ENCODE data around the gene SLC6A18.

The SLC6A18 gene

GRCh38 chr5:1212881-1213280, 12.3 kb upstream of the SLC6A18 start:
- DNase-seq (ENCODE audit: insufficient read length, low spot score) (no peak), FAIRE-seq (no peak)
- TF ChIP-seq PAX5 (IDR thresholded peaks at IDR 0.05; ENCODE audit: insufficient read depth, low read length, severe bottlenecking) (no peak), POLR2A (IDR thresholded peaks at IDR 0.05; ENCODE audit: low read depth, low read length) (no peak), TAF1 (IDR thresholded peaks at IDR 0.05; ENCODE audit: low read depth, low read length) (no peak), POLR2AphosphoS5 (IDR thresholded peaks at IDR 0.05; ENCODE audit: low read depth, low read length) (no peak), POU2F2 (IDR thresholded peaks at IDR 0.05; ENCODE audit: low read depth, low read length) (no peak), SPI1 (IDR thresholded peaks at IDR 0.05; ENCODE audit: low read depth, low read length) (no peak)

- no peak for DNase-seq (ENCODE audit: insufficient read length, low spot score)
- no peak for FAIRE-seq
- no peak for TF ChIP-seq TAF1 (IDR thresholded peaks at IDR 0.05; ENCODE audit: low read depth, low read length)
- TF ChIP-seq PAX5 (IDR thresholded peaks at IDR 0.05; ENCODE audit: insufficient read depth, low read length, severe bottlenecking) = no peak
Measured at GRCh38 chr5:1213508-1214162, 11.5 kb upstream of the SLC6A18 start.

- no peak for DNase-seq (ENCODE audit: insufficient read length, low spot score)
- TF ChIP-seq POU2F2 (IDR thresholded peaks at IDR 0.05; ENCODE audit: low read depth, low read length) (no peak), POLR2AphosphoS5 (IDR thresholded peaks at IDR 0.05; ENCODE audit: low read depth, low read length) (no peak), SPI1 (IDR thresholded peaks at IDR 0.05; ENCODE audit: low read depth, low read length) (no peak)
- FAIRE-seq = no peak
Measured at GRCh38 chr5:1214163-1214935, 10.8 kb upstream of the SLC6A18 start.

DNA sequence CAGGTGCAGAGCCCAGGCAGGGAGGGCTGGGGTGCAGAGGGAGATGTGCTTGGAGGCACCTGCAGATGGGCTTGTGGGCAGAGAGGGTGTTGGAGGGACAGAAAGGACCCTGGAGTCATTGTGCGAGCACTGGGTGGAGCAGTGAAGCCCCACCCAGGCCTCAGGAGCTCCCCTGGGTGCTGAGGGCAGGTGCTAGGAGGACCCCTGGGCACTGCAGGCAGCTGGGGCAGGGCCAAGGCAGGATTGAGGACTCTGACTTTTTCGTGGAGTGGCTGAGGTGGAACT, 10.3 kb upstream of the SLC6A18 start:
- FAIRE-seq = no peak
- no peak for DNase-seq (ENCODE audit: insufficient read length, low spot score)
- TF ChIP-seq POLR2A (IDR thresholded peaks at IDR 0.05; ENCODE audit: low read depth, low read length) (no peak), PAX5 (IDR thresholded peaks at IDR 0.05; ENCODE audit: insufficient read depth, low read length, severe bottlenecking) (no peak), POLR2AphosphoS5 (IDR thresholded peaks at IDR 0.05; ENCODE audit: low read depth, low read length) (no peak), POU2F2 (IDR thresholded peaks at IDR 0.05; ENCODE audit: low read depth, low read length) (no peak), TAF1 (IDR thresholded peaks at IDR 0.05; ENCODE audit: low read depth, low read length) (no peak), SPI1 (IDR thresholded peaks at IDR 0.05; ENCODE audit: low read depth, low read length) (no peak)

DNA sequence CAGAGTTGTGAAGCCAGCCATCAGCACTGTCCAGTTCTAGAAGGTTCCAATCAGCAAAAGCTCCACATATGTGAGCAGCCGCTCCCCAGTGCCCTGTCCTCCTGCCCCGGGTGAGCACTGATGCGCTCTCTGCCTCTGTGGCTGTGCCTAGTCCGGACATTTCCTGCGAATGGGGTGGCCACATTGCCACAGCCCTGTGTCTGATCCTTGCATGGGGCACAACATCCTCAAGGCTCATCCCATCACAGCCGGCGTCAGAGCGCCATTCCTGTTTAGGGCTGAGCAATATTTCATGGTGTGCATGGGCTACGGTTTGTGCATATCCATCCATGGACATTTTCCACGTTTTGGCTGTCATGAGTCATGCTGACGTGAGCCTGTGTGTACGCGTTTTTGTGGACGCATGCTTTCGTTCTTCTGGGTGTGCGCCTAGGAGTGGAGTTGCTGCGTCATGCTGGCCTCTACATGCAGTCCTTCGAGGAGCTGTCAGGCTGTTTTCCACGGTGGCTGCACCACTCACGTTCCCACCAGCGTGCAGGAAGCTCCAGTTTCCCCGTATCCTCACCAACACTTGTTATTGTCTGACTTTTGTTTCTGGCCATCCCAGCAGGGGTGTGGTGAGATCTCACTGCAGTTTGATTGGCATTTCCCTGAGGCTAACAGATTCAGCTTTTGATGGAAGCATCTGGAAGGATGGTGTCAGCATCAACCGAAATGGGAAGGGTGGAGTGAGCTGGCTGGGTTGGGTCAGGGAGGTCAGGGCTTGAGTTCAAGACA, 9.7 kb upstream of the SLC6A18 start:
- TF ChIP-seq TAF1 (IDR thresholded peaks at IDR 0.05; ENCODE audit: low read depth, low read length) = no peak
- DNase-seq (ENCODE audit: insufficient read length, low spot score) (no peak), FAIRE-seq (no peak)

GRCh38 chr5:1216211-1216917, 8.8 kb upstream of the SLC6A18 start:
- DNase-seq (ENCODE audit: insufficient read length, low spot score) (no peak), FAIRE-seq (no peak)
- TF ChIP-seq PAX5 (IDR thresholded peaks at IDR 0.05; ENCODE audit: insufficient read depth, low read length, severe bottlenecking) = no peak
- TF ChIP-seq SPI1 (IDR thresholded peaks at IDR 0.05; ENCODE audit: low read depth, low read length) = no peak
- no peak for TF ChIP-seq POU2F2 (IDR thresholded peaks at IDR 0.05; ENCODE audit: low read depth, low read length)
- TF ChIP-seq POLR2A (IDR thresholded peaks at IDR 0.05; ENCODE audit: low read depth, low read length) = no peak
- TF ChIP-seq TAF1 (IDR thresholded peaks at IDR 0.05; ENCODE audit: low read depth, low read length) = no peak
- TF ChIP-seq POLR2AphosphoS5 (IDR thresholded peaks at IDR 0.05; ENCODE audit: low read depth, low read length) = no peak

DNA sequence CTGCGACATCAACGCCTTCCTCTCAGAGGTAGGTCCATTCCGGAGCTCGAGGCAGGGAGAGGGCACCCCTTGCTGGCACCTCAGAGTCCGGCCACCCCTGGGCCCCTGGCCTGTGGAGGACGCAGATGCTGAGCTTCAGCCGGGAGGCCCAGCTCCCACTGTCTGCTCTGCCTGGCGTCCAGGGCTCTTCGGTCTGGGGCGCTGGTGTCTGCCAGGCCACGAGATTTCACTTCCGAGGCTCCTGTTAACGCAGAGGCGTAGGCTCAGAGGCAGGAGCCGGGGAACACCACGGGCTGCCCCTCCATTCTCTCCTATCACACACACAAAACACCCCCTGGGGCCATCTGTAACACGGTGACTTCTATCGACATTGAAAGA, 8.3 kb upstream of the SLC6A18 start:
- FAIRE-seq (no peak), DNase-seq (ENCODE audit: insufficient read length, low spot score) (no peak)
- TF ChIP-seq TAF1 (IDR thresholded peaks at IDR 0.05; ENCODE audit: low read depth, low read length) (no peak), SPI1 (IDR thresholded peaks at IDR 0.05; ENCODE audit: low read depth, low read length) (no peak), PAX5 (IDR thresholded peaks at IDR 0.05; ENCODE audit: insufficient read depth, low read length, severe bottlenecking) (no peak), POLR2AphosphoS5 (IDR thresholded peaks at IDR 0.05; ENCODE audit: low read depth, low read length) (no peak), POLR2A (IDR thresholded peaks at IDR 0.05; ENCODE audit: low read depth, low read length) (no peak), POU2F2 (IDR thresholded peaks at IDR 0.05; ENCODE audit: low read depth, low read length) (no peak)

- no peak for FAIRE-seq
- no peak for TF ChIP-seq TAF1 (IDR thresholded peaks at IDR 0.05; ENCODE audit: low read depth, low read length)
- no peak for TF ChIP-seq POU2F2 (IDR thresholded peaks at IDR 0.05; ENCODE audit: low read depth, low read length)
- no peak for TF ChIP-seq POLR2AphosphoS5 (IDR thresholded peaks at IDR 0.05; ENCODE audit: low read depth, low read length)
- TF ChIP-seq PAX5 (IDR thresholded peaks at IDR 0.05; ENCODE audit: insufficient read depth, low read length, severe bottlenecking) = no peak
- TF ChIP-seq POLR2A (IDR thresholded peaks at IDR 0.05; ENCODE audit: low read depth, low read length) = no peak
- TF ChIP-seq SPI1 (IDR thresholded peaks at IDR 0.05; ENCODE audit: low read depth, low read length) = no peak
- no peak for DNase-seq (ENCODE audit: insufficient read length, low spot score)
Measured at GRCh38 chr5:1217596-1218206, 7.5 kb upstream of the SLC6A18 start.

DNA sequence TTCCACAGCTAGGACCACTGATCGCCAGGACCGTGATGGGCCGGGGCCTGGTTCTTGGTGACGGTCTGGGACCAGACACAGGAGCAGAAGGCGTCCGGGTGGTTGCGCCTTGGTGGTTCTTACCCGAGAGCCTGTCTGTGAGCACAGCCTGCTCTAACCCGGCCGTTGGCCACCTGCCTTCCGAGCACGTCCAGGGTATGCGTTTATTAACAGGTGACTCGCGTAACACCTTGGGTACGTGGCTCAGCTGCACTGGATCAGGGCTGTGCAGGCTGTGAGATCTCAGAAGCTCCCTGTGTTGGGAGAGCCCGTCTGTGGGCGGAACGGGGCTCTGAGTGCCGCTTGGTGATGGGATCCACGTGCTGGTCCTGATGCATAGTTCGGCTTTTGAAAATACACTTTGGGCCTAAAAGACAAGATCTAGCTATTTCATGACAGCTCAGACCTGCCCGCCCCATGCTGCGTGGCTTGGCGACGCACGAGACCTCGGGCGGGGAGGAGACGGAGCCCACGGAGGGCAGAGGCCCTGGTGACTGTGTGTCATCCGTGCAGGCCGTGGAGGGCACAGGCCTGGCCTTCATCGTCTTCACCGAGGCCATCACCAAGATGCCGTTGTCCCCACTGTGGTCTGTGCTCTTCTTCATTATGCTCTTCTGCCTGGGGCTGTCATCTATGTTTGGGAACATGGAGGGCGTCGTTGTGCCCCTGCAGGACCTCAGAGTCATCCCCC, 6.7 kb upstream of the SLC6A18 start:
- TF ChIP-seq POU2F2 (IDR thresholded peaks at IDR 0.05; ENCODE audit: low read depth, low read length) (no peak), POLR2A (IDR thresholded peaks at IDR 0.05; ENCODE audit: low read depth, low read length) (no peak), POLR2AphosphoS5 (IDR thresholded peaks at IDR 0.05; ENCODE audit: low read depth, low read length) (no peak)
- FAIRE-seq (no peak), DNase-seq (ENCODE audit: insufficient read length, low spot score) (no peak)
